ENCODE measurements around the gene MCTP2. TPM values are rescaled to one million over a fixed set of nuclear protein-coding genes. Genes with fewer than 3 reads are reported as not detected.
A peak's percentile ranks its signal among the peaks of the same experiment; 100 is the strongest.

The MCTP2 gene
- total RNA-seq, 1 donor from 2014 or later = 93.2 TPM

DNA sequence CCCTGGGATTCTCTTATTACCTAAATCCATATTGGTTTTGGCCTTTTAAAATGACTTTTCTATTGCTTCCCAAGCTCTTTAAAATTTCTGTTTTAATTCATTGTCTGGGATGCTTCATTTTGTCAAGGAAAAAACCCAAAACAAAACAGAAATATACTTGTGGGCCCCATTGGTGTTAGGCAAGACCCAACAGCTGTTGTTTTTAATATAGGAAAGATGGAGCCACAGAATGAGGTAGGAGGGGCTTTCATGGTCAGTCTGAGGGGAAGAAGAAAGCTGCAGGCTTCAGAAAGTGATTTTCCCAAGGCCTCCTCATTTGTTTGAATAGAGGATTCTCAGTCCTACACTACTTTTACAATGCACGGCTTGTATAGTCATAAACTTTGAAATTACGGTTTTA, 180.5 kb downstream of the MCTP2 start:
- H3K9me3 Mint-ChIP-seq = no peaks in the 10 kb centered on the region
- H3K36me3 Mint-ChIP-seq (ENCODE audit: low read depth) = peaks cover 21% of the 10 kb centered on the region
- H3K4me3 Mint-ChIP-seq = no peak overlapping the region
- intact Hi-C loops (cut with micrococcal nuclease) = no loop called here
- DNase-seq (ENCODE audit: low spot score) = no peak
- no peaks in the 10 kb centered on the region for H3K4me1 Mint-ChIP-seq (ENCODE audit: low read depth)
- H3K27me3 Mint-ChIP-seq (ENCODE audit: insufficient read depth) = no peaks in the 10 kb centered on the region
- no peak overlapping the region for H3K27ac Mint-ChIP-seq

DNA sequence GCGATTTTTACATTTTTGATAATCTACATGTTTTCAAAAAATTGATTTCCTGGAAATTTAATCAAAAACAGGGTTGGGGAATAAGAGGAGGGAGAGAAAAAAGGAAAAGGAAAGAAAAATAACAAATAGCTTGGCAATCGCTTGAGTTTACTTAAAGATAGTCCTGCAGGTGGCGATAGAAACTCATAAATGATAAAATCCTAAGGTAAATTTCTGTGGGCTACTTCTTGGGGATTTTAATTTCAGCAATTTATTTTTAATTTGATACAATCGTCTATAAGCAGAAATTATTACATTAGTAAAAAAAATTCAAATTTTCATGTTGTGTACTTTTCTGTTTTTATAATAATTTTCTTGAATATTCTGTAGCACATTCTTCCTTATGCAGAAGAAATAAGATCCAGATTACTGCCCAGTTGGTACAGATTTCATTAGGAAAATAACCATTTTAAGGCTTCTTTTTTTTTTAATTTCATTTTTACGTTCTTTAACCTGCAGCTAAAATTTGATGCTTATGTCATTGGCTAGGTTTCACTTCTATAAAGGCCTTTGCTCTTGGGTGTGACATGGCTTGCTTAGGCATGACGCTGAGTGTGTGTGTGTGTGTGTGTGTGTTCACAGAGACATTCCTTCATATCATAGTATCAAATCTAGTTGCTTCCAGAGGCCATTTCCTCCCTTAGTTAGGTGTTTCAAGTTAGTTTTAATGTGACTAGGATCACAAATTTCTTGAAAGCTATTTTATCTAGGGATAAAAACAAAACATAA, 181.8 kb downstream of the MCTP2 start:
- Mint-ChIP-seq H3K4me3 (no peak overlapping the region), H3K9me3 (no peaks in the 10 kb centered on the region), H3K4me1 (ENCODE audit: low read depth) (no peaks in the 10 kb centered on the region), H3K27ac (no peak overlapping the region), H3K36me3 (ENCODE audit: low read depth) (peaks cover 16% of the 10 kb centered on the region), H3K27me3 (ENCODE audit: insufficient read depth) (no peaks in the 10 kb centered on the region)
- no peak for DNase-seq (ENCODE audit: low spot score)
- intact Hi-C loops (cut with micrococcal nuclease) = loop anchor here (1.0 kb wide), 1 partner anchor 163 kb away; no protein-coding TSS in a partner anchor

DNA sequence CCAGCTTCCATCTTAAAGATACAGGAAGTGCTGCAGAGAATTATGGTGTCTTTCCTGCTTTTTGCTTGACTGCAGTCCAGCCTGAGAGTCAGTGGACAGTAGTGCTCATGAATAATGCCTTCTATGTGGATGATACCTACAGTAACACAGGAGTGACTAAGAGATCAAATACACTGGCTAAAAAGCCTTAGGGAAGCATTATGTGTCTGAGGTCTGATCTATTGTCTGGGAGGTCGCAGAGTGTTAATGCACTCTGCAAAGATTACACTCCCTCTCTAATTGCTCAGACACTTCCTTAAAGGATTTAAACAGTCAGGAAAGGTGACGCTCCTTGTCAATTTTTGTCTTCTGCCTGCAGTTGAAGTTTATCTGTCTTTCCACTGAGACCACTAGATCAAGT, 183.6 kb downstream of the MCTP2 start:
- Mint-ChIP-seq H3K4me3 (no peak overlapping the region), H3K4me1 (ENCODE audit: low read depth) (no peaks in the 10 kb centered on the region), H3K36me3 (ENCODE audit: low read depth) (peaks cover 16% of the 10 kb centered on the region), H3K27me3 (ENCODE audit: insufficient read depth) (no peaks in the 10 kb centered on the region), H3K9me3 (no peaks in the 10 kb centered on the region), H3K27ac (no peak overlapping the region)
- no peak for DNase-seq (ENCODE audit: low spot score)
- intact Hi-C loops (cut with micrococcal nuclease) = no loop called here

- no peaks in the 10 kb centered on the region for H3K27me3 Mint-ChIP-seq (ENCODE audit: insufficient read depth)
- peaks cover 22% of the 10 kb centered on the region for H3K36me3 Mint-ChIP-seq (ENCODE audit: low read depth)
- H3K9me3 Mint-ChIP-seq = no peaks in the 10 kb centered on the region
- H3K4me1 Mint-ChIP-seq (ENCODE audit: low read depth) = peaks cover 6% of the 10 kb centered on the region
- DNase-seq (ENCODE audit: low spot score) = no peak
- no peak overlapping the region for H3K27ac Mint-ChIP-seq
- intact Hi-C loops (cut with micrococcal nuclease) = no loop called here
- no peak overlapping the region for H3K4me3 Mint-ChIP-seq
Observed at GRCh38 chr15:94416267-94416666, 184.9 kb downstream of the MCTP2 start.

- peaks cover 6% of the 10 kb centered on the region for H3K4me1 Mint-ChIP-seq (ENCODE audit: low read depth)
- H3K9me3 Mint-ChIP-seq = no peaks in the 10 kb centered on the region
- no peaks in the 10 kb centered on the region for H3K27me3 Mint-ChIP-seq (ENCODE audit: insufficient read depth)
- no peak for DNase-seq (ENCODE audit: low spot score)
- intact Hi-C loops (cut with micrococcal nuclease) = no loop called here
- H3K27ac Mint-ChIP-seq = no peak overlapping the region
- no peak overlapping the region for H3K4me3 Mint-ChIP-seq
- peaks cover 24% of the 10 kb centered on the region for H3K36me3 Mint-ChIP-seq (ENCODE audit: low read depth)
Observed at GRCh38 chr15:94416820-94417219, 185.5 kb downstream of the MCTP2 start.

DNA sequence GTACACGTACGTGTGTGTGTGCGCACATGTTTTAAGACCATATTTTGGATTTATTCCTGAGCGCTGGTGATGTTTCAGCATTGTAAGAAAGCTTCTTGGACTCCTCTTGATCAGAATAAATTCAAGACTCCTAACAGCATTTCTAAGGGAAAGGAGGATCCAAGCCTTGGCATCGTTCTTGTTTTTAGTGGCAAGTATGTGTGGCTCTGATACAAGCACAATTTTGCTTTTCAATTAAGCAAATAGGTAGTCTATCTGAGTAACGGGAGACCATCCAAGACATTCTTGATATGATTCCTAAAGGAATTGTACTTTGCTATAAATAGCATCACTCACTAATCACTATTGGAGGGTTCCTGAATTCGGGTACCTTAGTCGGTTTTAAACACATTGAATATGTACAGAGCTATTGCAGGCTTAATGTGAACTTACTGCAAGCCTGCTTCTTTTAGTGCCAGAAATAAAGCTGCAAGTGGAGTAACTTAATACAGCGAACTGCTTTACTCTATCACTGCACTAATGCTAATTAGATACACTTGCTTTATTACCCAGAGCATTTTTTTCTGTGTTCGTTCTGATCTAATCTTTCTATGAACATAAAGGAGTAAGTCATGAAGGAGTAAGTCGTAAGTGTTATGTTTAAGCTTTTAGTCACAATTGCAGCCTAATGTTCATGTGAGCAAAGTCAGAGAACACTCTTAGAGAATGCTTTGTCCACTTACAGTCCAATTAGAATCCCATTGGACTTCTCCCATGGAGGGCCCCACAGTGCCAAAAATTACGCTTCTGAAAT, 186.3 kb downstream of the MCTP2 start:
- no peak for DNase-seq (ENCODE audit: low spot score)
- no peaks in the 10 kb centered on the region for H3K9me3 Mint-ChIP-seq
- no peak overlapping the region for H3K27ac Mint-ChIP-seq
- H3K4me1 Mint-ChIP-seq (ENCODE audit: low read depth) = peaks cover 6% of the 10 kb centered on the region
- intact Hi-C loops (cut with micrococcal nuclease) = no loop called here
- H3K36me3 Mint-ChIP-seq (ENCODE audit: low read depth) = peaks cover 30% of the 10 kb centered on the region
- no peaks in the 10 kb centered on the region for H3K27me3 Mint-ChIP-seq (ENCODE audit: insufficient read depth)
- no peak overlapping the region for H3K4me3 Mint-ChIP-seq

DNA sequence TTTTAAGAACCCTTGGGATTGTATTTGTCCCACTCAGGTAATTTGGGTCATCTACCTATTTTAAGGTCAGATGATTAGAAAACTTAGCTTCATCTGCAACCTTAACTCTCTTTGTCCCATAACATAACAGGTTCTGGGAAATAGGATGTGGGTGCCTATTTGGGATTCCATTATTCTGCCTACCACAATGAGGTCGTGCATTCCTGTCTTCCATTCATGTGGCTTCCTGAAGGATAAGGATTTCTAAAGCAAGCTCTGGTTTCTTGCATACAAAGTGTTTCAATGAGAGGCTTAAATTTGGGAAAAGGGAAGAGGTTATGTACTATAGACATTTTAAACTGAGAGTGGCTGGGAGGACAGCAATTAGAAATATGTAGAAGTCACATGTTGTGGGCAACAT, 190.3 kb downstream of the MCTP2 start:
- H3K27ac Mint-ChIP-seq = peak overlapping the region; percentile 4
- peaks cover 4% of the 10 kb centered on the region for H3K9me3 Mint-ChIP-seq
- no peak for DNase-seq (ENCODE audit: low spot score)
- H3K4me1 Mint-ChIP-seq (ENCODE audit: low read depth) = peaks cover 6% of the 10 kb centered on the region
- no peaks in the 10 kb centered on the region for H3K27me3 Mint-ChIP-seq (ENCODE audit: insufficient read depth)
- no peak overlapping the region for H3K4me3 Mint-ChIP-seq
- intact Hi-C loops (cut with micrococcal nuclease) = no loop called here
- peaks cover 37% of the 10 kb centered on the region for H3K36me3 Mint-ChIP-seq (ENCODE audit: low read depth)

DNA sequence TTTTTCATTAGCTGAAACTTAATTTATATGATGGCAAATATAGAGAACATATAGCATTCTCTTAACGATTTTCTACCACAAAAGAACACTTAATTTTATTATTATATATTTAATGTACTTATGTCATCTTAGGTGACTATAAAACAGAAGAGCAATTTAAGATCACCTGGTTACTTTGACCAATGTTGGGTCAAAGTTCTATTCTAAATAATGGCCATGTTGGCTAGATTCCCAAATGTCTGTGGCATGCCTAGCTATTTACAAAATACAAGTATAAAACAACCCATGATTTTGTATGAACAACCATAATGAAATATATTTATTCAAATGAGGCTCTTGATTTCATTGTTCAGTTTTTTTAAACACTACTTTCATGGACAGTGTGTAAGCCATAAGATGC, 200.9 kb downstream of the MCTP2 start:
- no peak for DNase-seq (ENCODE audit: low spot score)
- H3K9me3 Mint-ChIP-seq = peaks cover 2% of the 10 kb centered on the region
- no peak overlapping the region for H3K27ac Mint-ChIP-seq
- peaks cover 11% of the 10 kb centered on the region for H3K4me1 Mint-ChIP-seq (ENCODE audit: low read depth)
- intact Hi-C loops (cut with micrococcal nuclease) = no loop called here
- peaks cover 9% of the 10 kb centered on the region for H3K36me3 Mint-ChIP-seq (ENCODE audit: low read depth)
- H3K4me3 Mint-ChIP-seq = no peak overlapping the region
- H3K27me3 Mint-ChIP-seq (ENCODE audit: insufficient read depth) = no peaks in the 10 kb centered on the region

GRCh38 chr15:94439158-94439557, 207.8 kb downstream of the MCTP2 start:
- Mint-ChIP-seq H3K36me3 (ENCODE audit: low read depth) (peaks cover 19% of the 10 kb centered on the region), H3K4me1 (ENCODE audit: low read depth) (no peaks in the 10 kb centered on the region), H3K27ac (no peak overlapping the region), H3K27me3 (ENCODE audit: insufficient read depth) (no peaks in the 10 kb centered on the region), H3K4me3 (no peak overlapping the region), H3K9me3 (no peaks in the 10 kb centered on the region)
- intact Hi-C loops (cut with micrococcal nuclease) = no loop called here
- no peak for DNase-seq (ENCODE audit: low spot score)

GRCh38 chr15:94441760-94442159, 210.4 kb downstream of the MCTP2 start:
- Mint-ChIP-seq H3K4me1 (ENCODE audit: low read depth) (no peaks in the 10 kb centered on the region), H3K4me3 (no peak overlapping the region), H3K27me3 (ENCODE audit: insufficient read depth) (no peaks in the 10 kb centered on the region), H3K27ac (no peak overlapping the region), H3K36me3 (ENCODE audit: low read depth) (peaks cover 30% of the 10 kb centered on the region), H3K9me3 (no peaks in the 10 kb centered on the region)
- DNase-seq (ENCODE audit: low spot score) = no peak
- intact Hi-C loops (cut with micrococcal nuclease) = no loop called here

GRCh38 chr15:94442480-94442879, 211.1 kb downstream of the MCTP2 start:
- no peaks in the 10 kb centered on the region for H3K27me3 Mint-ChIP-seq (ENCODE audit: insufficient read depth)
- H3K4me1 Mint-ChIP-seq (ENCODE audit: low read depth) = no peaks in the 10 kb centered on the region
- intact Hi-C loops (cut with micrococcal nuclease) = no loop called here
- H3K9me3 Mint-ChIP-seq = no peaks in the 10 kb centered on the region
- H3K27ac Mint-ChIP-seq = no peak overlapping the region
- H3K36me3 Mint-ChIP-seq (ENCODE audit: low read depth) = peaks cover 33% of the 10 kb centered on the region
- H3K4me3 Mint-ChIP-seq = no peak overlapping the region
- no peak for DNase-seq (ENCODE audit: low spot score)

DNA sequence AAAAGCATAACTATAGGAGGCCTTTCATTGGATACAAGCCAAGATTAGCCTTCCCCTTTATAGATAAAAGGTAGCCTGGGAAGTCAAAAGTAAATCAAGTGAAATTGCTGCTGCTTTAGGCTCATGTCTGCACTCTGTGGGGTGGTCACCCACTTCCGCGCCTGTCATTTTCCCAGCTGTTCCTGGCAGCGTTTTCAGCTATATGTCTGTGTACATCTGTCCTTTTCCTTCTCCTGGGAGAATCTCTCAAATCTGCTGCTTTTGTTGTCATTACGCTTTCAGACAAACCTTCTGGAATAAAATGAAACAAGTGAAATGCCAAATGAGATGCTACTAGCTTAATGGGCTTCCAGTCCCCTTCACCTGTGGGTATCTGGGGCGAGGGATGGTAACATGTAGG, 211.8 kb downstream of the MCTP2 start:
- Mint-ChIP-seq H3K9me3 (no peaks in the 10 kb centered on the region), H3K4me3 (no peak overlapping the region), H3K36me3 (ENCODE audit: low read depth) (peaks cover 31% of the 10 kb centered on the region), H3K27me3 (ENCODE audit: insufficient read depth) (no peaks in the 10 kb centered on the region), H3K27ac (no peak overlapping the region), H3K4me1 (ENCODE audit: low read depth) (no peaks in the 10 kb centered on the region)
- no peak for DNase-seq (ENCODE audit: low spot score)
- intact Hi-C loops (cut with micrococcal nuclease) = no loop called here

DNA sequence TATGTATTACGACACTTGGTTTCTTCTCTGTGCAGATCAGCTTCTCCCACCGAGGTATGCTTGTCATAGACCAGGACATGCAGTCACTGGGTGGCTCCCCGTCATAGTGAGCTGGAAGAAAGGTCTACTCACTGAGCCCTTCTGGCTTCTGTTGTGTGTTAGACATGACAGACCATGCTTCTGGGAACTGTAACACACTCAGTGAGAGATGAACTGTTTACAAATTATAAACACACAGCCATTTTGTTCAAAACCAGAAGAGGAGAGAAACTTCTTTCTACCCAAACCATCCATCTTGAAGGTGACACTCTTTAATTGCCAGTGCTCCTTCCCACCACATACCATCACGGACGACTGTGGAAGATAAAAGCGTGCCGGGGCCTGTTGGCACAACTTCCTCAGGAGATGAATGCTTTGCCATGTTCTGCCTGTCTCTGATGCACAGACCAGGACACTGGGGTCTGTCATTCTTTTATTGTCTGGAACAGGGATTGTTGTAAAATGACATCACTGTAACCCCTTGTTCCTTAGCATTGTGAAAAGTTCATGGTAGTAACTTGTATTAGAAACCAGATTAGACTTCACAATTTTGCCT, 214.3 kb downstream of the MCTP2 start:
- H3K27me3 Mint-ChIP-seq (ENCODE audit: insufficient read depth) = no peaks in the 10 kb centered on the region
- intact Hi-C loops (cut with micrococcal nuclease) = no loop called here
- no peak overlapping the region for H3K4me3 Mint-ChIP-seq
- H3K36me3 Mint-ChIP-seq (ENCODE audit: low read depth) = peaks cover 27% of the 10 kb centered on the region
- no peaks in the 10 kb centered on the region for H3K4me1 Mint-ChIP-seq (ENCODE audit: low read depth)
- no peak for DNase-seq (ENCODE audit: low spot score)
- H3K9me3 Mint-ChIP-seq = no peaks in the 10 kb centered on the region
- H3K27ac Mint-ChIP-seq = peak overlapping the region; percentile 8
